GM21723 (cell line): Measurements from ENCODE around the gene TRIM65.
"Not testable (repeated sequence)": the region's sequence is repeated elsewhere in the genome, so short reads cannot be mapped to it uniquely, and the experiment has no call there.

Source experiments
- ATAC-seq: cut with Tn5 transposase; IDR thresholded peaks from one replicate; pipeline ENCODE4 v1.9.1; 2021; ENCODE audit warnings: mild to moderate bottlenecking, moderate library complexity; ENCODE audit not compliant: unreplicated experiment

Gene TRIM65

DNA sequence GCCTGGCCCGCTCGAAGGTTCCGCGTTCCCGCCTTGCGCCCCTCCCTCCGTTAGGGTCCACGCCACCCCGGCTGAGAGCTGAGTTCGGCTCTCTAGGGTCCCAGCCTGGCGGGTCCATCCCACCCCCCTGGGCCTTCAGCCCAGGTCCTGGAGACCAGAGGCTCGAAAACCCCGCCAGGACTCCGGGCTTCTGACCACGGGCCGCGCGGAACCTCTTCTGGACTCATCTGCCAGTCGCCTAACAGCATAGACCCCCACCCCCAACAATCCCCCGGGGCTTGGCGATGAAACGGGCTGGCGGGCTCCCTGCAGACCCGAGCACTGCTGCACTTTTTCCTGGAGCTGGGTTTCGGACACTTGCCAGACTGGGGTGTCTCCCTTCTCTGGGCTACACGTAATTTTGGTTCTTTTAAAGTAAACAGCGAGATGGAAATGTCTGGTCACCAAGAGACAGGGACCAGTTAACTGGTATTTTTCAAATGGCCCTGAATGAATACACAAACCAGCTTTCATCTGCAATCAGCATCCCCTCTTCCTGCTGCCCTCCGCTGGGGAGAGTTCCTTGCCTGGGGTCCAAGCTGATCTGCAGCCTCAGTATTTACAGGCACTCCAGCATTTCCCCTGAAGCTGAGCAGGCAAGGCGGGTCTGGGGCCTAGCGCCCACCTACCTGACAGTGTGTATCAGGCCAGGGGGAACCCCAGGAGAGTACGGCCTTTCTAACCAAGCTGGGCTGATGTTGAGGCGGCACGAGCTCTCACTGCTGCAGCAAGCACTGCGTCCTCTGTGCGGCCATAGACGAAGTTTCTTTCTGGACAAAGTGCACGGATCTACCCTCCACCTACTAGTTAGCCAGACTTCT, 639 bp upstream of the TRIM65 start:
- ATAC-seq: no peak

DNA sequence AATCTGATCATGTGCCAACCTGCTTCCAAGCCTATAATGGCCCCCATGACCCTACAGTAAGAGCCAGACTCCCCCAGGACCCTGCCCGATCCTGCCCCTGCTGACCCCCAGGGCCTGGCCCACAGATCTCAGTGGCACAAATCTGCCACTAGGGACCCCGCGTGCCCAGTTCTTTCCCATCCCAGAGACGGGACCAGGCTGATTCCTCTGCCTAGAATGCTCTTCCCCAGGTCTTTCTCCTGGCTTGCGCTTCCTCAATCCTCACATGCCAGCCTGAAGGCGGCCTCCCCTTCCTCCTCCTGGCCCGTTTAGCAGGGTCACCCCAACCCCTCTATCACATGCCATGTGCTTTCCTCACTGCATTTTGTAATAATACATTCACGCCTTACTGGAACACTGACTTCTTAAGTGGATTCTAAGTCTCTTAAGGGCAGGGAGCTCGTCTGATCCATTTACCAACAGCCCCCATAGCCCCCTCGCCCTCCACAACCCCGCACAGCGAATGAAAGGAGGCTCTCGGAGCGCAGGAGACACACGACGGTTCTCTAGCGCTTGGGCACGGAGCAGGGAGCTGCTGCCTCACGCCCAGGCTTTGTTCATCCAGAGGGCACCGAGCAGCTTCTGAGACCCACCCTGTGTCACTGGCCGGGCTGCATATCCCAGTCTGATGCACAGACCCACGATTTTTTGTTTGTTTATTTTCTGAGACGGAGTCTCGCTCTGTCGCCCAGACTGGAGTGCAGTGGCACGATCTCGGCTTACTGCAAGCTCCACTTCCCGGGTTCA, 1.2 kb downstream of the TRIM65 start:
- ATAC-seq: no peak

GRCh38 chr17:75894049-75894733, 2.6 kb downstream of the TRIM65 start:
- no peak for ATAC-seq

- ATAC-seq: no peak
Observed at GRCh38 chr17:75893305-75894048, 3.3 kb downstream of the TRIM65 start.

DNA sequence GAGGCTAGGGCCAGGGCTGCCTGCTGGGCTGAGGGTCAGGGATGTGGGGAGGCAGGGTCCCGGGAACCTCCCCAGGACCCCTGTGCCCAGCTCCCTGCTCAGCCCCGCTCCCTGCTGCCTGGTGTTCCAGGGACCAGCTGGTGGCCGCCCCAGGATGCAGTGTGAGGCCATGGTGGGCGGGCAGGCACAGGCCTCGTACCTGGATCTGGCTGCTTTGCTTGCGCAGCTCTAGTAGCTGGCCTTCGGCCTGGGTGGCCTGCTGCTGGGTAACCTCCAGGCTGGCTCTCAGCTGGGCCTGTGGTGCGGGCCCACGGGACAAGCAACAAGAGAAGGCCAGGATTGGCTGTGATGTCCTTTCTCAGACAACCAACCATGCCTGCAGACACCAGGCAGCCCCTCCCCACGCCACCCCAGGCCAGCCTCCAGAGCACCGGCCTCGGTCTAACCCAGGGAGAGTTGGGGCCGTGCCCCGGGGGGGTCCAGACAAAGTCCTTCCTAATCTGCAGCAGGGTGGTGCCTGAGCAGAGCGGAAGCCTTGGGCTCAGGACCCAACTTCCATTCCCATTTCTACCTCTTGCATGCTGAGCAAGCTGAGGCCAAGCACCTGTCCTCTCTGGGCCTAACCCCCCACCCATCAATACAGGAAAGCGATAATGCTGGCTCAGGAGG, 4.1 kb downstream of the TRIM65 start:
- no peak for ATAC-seq

GRCh38 chr17:75891605-75892555, 4.9 kb downstream of the TRIM65 start:
- ATAC-seq: no peak

GRCh38 chr17:75891022-75891604, 5.6 kb downstream of the TRIM65 start:
- no peak for ATAC-seq

GRCh38 chr17:75889454-75889853, 7.3 kb downstream of the TRIM65 start:
- ATAC-seq: no peak

DNA sequence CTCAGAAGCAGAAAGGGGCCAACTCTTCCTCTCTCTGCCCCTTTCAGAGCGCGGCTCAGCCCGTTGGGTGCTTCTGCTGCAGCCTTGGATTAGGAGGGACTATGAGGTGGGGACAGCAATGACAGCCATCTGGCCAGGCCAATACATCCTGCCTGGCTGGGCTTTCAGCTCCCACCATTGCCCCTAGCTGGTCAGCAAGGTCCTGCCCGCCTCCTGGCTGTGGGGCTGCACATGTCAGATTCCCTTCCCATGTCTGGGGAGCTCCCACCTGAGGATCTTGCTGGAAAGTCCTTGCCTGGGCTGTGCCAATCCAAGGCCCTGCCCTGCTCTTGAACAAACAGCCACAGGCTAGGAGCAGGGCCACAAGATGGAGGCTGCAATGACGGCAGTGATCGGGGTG, 8.3 kb downstream of the TRIM65 start:
- ATAC-seq: no peak

DNA sequence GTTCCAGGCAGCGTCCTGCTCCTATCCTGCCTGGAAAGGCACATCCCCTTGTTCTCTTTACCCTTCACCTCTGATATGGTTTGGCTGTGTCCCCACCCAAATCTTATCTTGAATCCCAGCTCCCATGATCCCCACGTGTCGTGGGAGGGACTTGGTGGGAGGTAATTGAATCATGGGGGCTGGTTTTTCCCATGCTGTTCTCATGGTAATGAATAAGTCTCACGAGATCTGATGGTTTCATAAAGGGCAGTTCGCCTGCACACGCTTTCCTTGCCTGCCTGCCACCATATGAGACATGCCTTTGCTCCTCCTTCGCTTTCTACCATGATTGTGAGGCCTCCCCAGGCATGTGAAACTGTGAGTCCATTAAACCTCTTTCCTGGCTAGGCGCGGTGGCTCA, 10.9 kb downstream of the TRIM65 start:
- ATAC-seq: not testable (repeated sequence)

DNA sequence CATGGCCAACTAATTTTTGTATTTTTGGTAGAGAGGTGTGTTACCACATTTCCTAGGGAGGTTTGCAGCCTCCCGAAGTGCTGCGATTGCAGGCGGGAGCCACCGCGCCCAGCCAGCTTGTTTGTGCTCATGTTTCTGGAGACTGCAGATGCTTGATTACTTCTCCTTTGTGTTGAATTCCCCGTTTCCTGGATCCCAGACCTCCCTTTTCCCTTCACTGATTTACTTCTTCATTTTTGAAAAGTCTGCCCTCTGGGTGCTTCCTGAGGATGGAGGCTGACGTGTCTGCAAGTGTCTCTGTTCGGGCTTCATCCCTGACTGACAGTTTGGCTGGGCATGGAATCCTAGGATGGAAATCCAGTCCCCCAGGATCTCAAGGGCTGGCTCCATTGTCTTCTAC, 11.3 kb downstream of the TRIM65 start:
- no peak for ATAC-seq

DNA sequence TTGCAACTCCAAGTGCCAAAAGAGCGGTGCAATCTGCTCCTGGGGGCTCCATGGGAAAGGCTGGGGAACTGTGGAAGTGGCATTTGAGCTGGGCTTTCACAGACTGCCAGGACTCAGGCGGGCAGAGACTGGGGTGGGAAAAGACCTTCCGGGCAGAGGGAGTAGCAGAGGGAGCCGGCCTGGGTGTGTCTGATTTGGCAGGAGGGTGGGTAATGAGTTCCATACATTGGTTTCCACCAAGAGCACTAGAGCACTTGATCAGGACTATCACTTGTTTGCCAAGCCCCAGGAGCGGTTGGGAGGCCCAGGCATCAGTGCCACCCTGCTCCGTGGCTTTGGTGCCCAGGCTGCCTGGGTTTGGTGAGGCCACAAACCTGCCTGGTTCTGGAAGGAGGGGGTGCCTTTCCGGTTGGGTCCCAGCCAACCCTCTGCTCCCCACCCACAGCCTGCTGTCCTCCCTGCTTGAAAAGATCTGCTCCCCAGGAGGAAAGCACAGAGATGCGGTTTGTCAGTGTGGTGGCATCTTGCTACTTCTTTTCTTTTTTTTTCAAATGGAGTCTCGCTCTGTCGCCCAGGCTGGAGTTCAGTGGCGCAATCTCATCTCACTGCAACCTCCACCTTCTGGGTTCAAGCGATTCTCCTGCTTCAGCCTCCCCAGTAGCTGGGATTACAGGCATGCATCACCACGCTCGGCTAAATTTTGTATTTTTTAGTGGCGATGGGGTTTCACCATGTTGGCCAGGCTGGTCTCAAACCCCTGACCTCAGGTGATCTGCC, 14.9 kb downstream of the TRIM65 start:
- ATAC-seq: no peak

DNA sequence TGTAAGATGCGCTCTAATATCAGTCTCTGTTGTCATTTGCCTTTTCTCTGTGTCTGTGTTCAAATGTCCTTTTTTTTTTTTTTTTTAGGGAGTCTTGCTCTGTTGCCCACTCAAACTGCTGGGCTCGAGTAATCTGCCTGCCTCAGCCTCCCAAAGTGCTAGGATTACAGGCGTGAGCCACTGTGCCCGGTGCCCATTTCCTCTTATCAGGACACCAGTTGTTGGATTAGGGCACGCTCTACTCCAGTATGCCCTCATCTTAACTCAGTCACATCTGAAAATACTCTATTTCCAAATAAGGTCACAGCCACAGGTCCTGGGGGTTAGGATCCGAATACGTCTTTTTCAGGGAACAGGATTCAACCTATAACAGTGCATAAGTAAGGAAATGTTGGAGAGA, 16.5 kb downstream of the TRIM65 start:
- no peak for ATAC-seq

DNA sequence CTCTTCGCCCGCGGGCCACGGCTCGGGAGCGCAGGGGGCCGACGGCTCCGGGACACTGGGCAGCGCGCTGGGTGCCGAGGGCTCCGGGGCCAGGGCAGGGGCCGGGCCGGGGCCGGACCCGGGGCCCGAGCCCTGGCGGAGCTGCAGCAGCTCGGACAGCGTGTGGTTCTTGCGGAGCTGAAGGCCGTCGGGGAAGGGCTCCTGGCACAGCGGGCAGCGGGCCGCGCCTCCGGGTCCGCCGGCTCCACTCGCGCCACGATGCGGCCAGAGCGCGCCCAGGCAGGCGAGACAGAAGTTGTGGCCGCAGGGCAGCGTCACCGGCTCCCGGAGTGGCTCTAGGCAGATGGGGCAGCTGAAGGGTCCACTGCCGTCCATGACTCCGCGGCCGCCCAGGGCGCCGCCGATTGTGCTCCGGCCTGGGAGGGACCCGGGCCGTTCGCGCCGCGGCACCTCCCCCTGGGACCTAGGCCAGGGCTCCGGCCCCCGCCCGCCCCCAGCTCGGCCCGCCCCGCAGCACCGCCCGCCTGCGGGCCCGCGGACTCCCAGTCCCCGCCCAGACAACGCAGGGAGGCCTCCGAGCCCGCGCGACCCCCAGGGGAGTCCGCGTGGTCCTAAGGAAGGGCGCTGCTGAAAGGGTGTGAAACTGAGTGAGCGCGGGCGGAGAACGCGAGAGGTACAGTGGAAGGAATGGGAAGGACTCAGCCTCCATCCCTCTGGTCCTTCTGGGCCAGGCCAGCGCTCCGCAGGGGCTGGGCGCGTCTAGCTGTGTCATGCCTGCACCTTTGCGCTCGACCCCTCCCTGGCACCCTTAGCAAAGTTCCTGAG, 18.4 kb downstream of the TRIM65 start, which contains the start of gene TRIM47:
Gene TRIM47, minus strand, starts transcription at position 408 of the 825 bp plus-strand sequence. Its CDS starts 33 bp downstream, at position 375.
- no peak for ATAC-seq

GRCh38 chr17:75877752-75878173, 19.0 kb downstream of the TRIM65 start:
- ATAC-seq: no peak

- ATAC-seq: no peak
Observed at GRCh38 chr17:75876938-75877751, 19.6 kb downstream of the TRIM65 start.
